Panc1 (cell line): ENCODE measurements around the gene MS4A6A. TPM values are rescaled to one million over a fixed set of nuclear protein-coding genes. Genes with fewer than 3 reads are reported as not detected.

Source experiments
- ATAC-seq: fragments of 200-7000 bp; cut with Tn5 transposase; 2 replicates; pipeline ENCODE4 v1.9.1; 2020; ENCODE audit warnings: mild to moderate bottlenecking, moderate library complexity
- BruUV-seq: library from RNA; stranded (reverse); fragments of 400-500 nt; replicated peaks from 2 replicates; lab custom pipeline; 2021; lab: Mats Ljungman, UMichigan
- CTCF ChIA-PET: fragments of 300-600 bp; sonication (Branson Sonifier 250); formaldehyde crosslinking; loops from one replicate; lab custom pipeline; 2022; ENCODE audit warnings: antibody characterized with exemption; lab: Charles Lee
- POLR2A ChIA-PET: fragments of 300-600 bp; sonication (Branson Sonifier 250); formaldehyde crosslinking; loops from one replicate; lab custom pipeline; 2022; ENCODE audit warnings: antibody characterized with exemption; lab: Charles Lee
- DNase-seq: peaks from one replicate; pipeline ENCODE4 v3.0.0-alpha.2; 2010; ENCODE audit warnings: low read depth, low spot score
- H3K27ac ChIP-seq: 2 replicates; pipeline ENCODE4 v1.5.1; 2011; ENCODE audit warnings: mild to moderate bottlenecking, low read length, inconsistent platforms
- H3K27me3 ChIP-seq: fragments of 200-500 bp; sonication (Bioruptor generic); 2 replicates; pipeline ENCODE4 v1.6.0; 2014; ENCODE audit warnings: low read length, inconsistent platforms; ENCODE audit not compliant: control insufficient read depth, insufficient read depth
- H3K36me3 ChIP-seq: fragments of 200-500 bp; sonication (Bioruptor generic); 2 replicates; pipeline ENCODE4 v1.5.1; 2014; ENCODE audit warnings: inconsistent platforms, mild to moderate bottlenecking, low read length, moderate library complexity; ENCODE audit not compliant: control insufficient read depth, insufficient read depth
- H3K4me1 ChIP-seq: 2 replicates; pipeline ENCODE4 v1.5.1; 2011; ENCODE audit warnings: inconsistent platforms, mild to moderate bottlenecking, low read length, moderate library complexity; ENCODE audit not compliant: control insufficient read depth, insufficient read depth
- H3K4me3 ChIP-seq, 2 experiments: 2 replicates each; pipeline ENCODE4 v1.5.1; 2011 to 2012; ENCODE audit warnings: low read depth in 2 of 2, low read length in 2 of 2, mild to moderate bottlenecking in 2 of 2, inconsistent platforms in 1 of 2, moderate library complexity in 1 of 2
- H3K9me3 ChIP-seq: fragments of 200-500 bp; sonication (Bioruptor generic); 2 replicates; pipeline ENCODE4 v1.5.1; 2014; ENCODE audit warnings: low read depth, mild to moderate bottlenecking, inconsistent platforms, low read length, moderate library complexity; ENCODE audit not compliant: control insufficient read depth, insufficient read depth
- CTCF ChIP-seq: fragments of 450-650 bp; IDR thresholded peaks from 2 replicates; pipeline ENCODE4 v1.5.1; 2017; ENCODE audit warnings: mild to moderate bottlenecking
- POLR2AphosphoS5 ChIP-seq: IDR thresholded peaks from 2 replicates; pipeline ENCODE4 v1.6.1; 2012; ENCODE audit warnings: mild to moderate bottlenecking, low read depth, low read length, moderate library complexity
- REST ChIP-seq, 2 experiments: IDR thresholded peaks; 2 replicates each; pipeline ENCODE4 v1.6.1; 2011 to 2012; ENCODE audit warnings: low read depth in 2 of 2, control low read depth in 1 of 2, low read length in 1 of 2, mild to moderate bottlenecking in 1 of 2, moderate library complexity in 1 of 2; ENCODE audit not compliant: insufficient read depth in 1 of 2
- SIN3A ChIP-seq: IDR thresholded peaks from 2 replicates; pipeline ENCODE4 v1.6.1; 2012; ENCODE audit warnings: low read depth, mild to moderate bottlenecking, low read length, moderate library complexity, borderline replicate concordance; ENCODE audit not compliant: insufficient read depth
- TCF7L2 ChIP-seq: IDR thresholded peaks from 2 replicates; pipeline ENCODE4 v1.6.1; 2011; ENCODE audit warnings: mild to moderate bottlenecking, low read depth, low read length, inconsistent platforms
- in situ Hi-C: cut with HindIII; loops from 2 replicates; pipeline ENCODE4 v1.10.0; 2016; ENCODE audit warnings: low sequenced_read_pairs, low pct_unique_long_range_greater_than_20kb
- intact Hi-C: fragments of 100-400 bp; cut with micrococcal nuclease; formaldehyde crosslinking; loops from one replicate; pipeline ENCODE4 v1.10.0; 2022; ENCODE audit not compliant: unreplicated experiment
- total RNA-seq: library from RNA; stranded (reverse); gene quantifications from one replicate; pipeline ENCODE4 v1.2.1, GENCODE V29; 2021; ENCODE audit not compliant: unreplicated experiment

Gene MS4A6A
- total RNA-seq, 1 experiment from 2014 or later: not detected

GRCh38 chr11:60168306-60168705, 14.6 kb downstream of the MS4A6A start:
- BruUV-seq: no TSS peak
- in situ Hi-C loops: no loop called here
- ChIA-PET CTCF (no interaction called here), POLR2A (no interaction called here)
- Histone ChIP-seq H3K4me3 (no peak overlapping the region), H3K27ac (no peak overlapping the region), H3K36me3 (no peaks in the 10 kb centered on the region), H3K4me1 (no peaks in the 10 kb centered on the region), H3K27me3 (no peaks in the 10 kb centered on the region), H3K9me3 (no peaks in the 10 kb centered on the region)
- ATAC-seq (no peak), DNase-seq (no peak)
- intact Hi-C loops: no loop called here
- TF ChIP-seq SIN3A (no peak), CTCF (no peak), POLR2AphosphoS5 (no peak), TCF7L2 (no peak), REST (IDR thresholded peaks at IDR 0.05; ENCODE audit: insufficient read depth in 1 of 2, low read depth in 2 of 2, low read length in 1 of 2) (no peak)

GRCh38 chr11:60165951-60166350, 16.9 kb downstream of the MS4A6A start:
- Histone ChIP-seq H3K27ac (no peak overlapping the region), H3K27me3 (no peaks in the 10 kb centered on the region), H3K4me1 (no peaks in the 10 kb centered on the region), H3K9me3 (no peaks in the 10 kb centered on the region), H3K4me3 (no peak overlapping the region), H3K36me3 (no peaks in the 10 kb centered on the region)
- CTCF ChIA-PET: no interaction called here
- POLR2A ChIA-PET: no interaction called here
- intact Hi-C loops (no loop called here), in situ Hi-C loops (no loop called here)
- no TSS peak for BruUV-seq
- no peak for ATAC-seq
- no peak for TF ChIP-seq REST (IDR thresholded peaks at IDR 0.05; ENCODE audit: insufficient read depth in 1 of 2, low read depth in 2 of 2, low read length in 1 of 2)
- no peak for TF ChIP-seq TCF7L2
- no peak for TF ChIP-seq POLR2AphosphoS5
- no peak for TF ChIP-seq CTCF
- TF ChIP-seq SIN3A: no peak
- no peak for DNase-seq
